ENCODE data around the gene MMP17. TPM values are rescaled to one million over a fixed set of nuclear protein-coding genes. Genes with fewer than 3 reads are reported as not detected.

MMP17 gene
- total and polyA plus RNA-seq, 8 donors = 0.46 to 3.1 (median 2.1) TPM; not detected in 2

DNA sequence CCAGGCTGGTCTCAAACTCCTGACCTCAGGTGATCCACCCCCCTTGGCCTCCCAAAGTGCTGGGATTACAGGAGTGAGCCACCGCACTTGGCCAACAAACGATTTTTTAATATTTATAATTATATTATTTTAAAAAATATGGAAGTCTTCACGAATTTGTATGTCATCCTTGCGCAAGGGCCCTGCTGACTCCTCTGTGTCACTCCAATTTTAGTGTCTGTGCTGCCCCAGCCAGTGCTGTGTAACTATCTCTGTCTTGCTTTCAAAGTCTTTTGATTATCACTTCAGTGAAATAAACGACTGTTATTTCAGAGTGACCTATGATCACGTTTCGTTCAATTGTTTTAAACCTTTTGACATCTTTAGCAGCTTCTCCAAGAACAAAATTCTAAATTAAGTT is 13.1 kb upstream of the MMP17 start:
- H3K4me1 ChIP-seq = no peaks in the 10 kb centered on the region
- H3K9me3 ChIP-seq = peaks cover 0 to 13% (median 9%) of the 10 kb centered on the region in 4 donors
- peaks cover 0 to 4% (median 0%) of the 10 kb centered on the region in 3 donors for H3K27me3 ChIP-seq
- no peaks in the 10 kb centered on the region for H3K36me3 ChIP-seq
- no peak overlapping the region for H3K27ac ChIP-seq
- intact Hi-C loops (cut with DNase I; ENCODE audit: low total_unique reads) = no loop called here
- no peak for DNase-seq
- WGBS, 5 donors = 77 to 91% (median 85%) methylated on average over 7 of the region's 7 CpGs
- TF ChIP-seq EP300 (IDR thresholded peaks at IDR 0.05) (no peak), POLR2A (IDR thresholded peaks at IDR 0.05) (no peak), POLR2AphosphoS5 (IDR thresholded peaks at IDR 0.05) (no peak)
- TF ChIP-seq, protein P1, sequence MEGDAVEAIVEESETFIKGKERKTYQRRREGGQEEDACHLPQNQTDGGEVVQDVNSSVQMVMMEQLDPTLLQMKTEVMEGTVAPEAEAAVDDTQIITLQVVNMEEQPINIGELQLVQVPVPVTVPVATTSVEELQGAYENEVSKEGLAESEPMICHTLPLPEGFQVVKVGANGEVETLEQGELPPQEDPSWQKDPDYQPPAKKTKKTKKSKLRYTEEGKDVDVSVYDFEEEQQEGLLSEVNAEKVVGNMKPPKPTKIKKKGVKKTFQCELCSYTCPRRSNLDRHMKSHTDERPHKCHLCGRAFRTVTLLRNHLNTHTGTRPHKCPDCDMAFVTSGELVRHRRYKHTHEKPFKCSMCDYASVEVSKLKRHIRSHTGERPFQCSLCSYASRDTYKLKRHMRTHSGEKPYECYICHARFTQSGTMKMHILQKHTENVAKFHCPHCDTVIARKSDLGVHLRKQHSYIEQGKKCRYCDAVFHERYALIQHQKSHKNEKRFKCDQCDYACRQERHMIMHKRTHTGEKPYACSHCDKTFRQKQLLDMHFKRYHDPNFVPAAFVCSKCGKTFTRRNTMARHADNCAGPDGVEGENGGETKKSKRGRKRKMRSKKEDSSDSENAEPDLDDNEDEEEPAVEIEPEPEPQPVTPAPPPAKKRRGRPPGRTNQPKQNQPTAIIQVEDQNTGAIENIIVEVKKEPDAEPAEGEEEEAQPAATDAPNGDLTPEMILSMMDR (IDR thresholded peaks at IDR 0.05) = no peak
- no peak overlapping the region for H3K4me3 ChIP-seq

- TF ChIP-seq, protein P1 (IDR thresholded peaks at IDR 0.05) = no peak
- TF ChIP-seq POLR2A (IDR thresholded peaks at IDR 0.05) = no peak
- no peak for TF ChIP-seq EP300 (IDR thresholded peaks at IDR 0.05)
- TF ChIP-seq POLR2AphosphoS5 (IDR thresholded peaks at IDR 0.05) = no peak
- Histone ChIP-seq H3K4me3 (no peak overlapping the region), H3K27me3 (peaks cover 0 to 4% (median 0%) of the 10 kb centered on the region in 3 donors), H3K9me3 (peaks cover 0 to 13% (median 9%) of the 10 kb centered on the region in 4 donors), H3K36me3 (no peaks in the 10 kb centered on the region), H3K27ac (no peak overlapping the region), H3K4me1 (no peaks in the 10 kb centered on the region)
- 58 to 73% (median 62%) methylated on average over 5 of the region's 5 CpGs for WGBS, 5 donors
- intact Hi-C loops (cut with DNase I; ENCODE audit: low total_unique reads) = no loop called here
- no peak for DNase-seq
These were observed 11.7 kb upstream of the MMP17 start for GRCh38 chr12:131816495-131816894.

DNA sequence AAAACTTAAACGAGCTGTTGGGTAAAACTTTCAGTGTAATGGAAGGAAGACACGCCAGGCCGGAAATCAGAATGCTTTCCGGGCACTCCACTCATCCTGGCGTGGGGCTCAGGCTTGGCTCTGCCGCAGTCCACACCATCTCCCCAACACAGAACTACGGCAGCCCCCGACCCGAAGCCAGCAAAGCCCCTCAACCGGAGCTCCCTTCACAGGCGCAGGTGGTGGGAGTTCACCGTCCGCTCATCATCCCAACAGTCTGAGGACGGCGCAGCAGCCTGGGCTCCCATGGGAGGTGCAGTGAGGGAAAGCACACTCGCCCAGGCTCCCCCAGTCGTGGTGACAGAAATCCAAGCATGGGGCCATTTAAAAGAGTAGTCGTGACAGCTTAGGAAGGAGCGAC is 11.0 kb upstream of the MMP17 start:
- DNase-seq = no peak
- WGBS, 5 donors = 86 to 89% (median 87%) methylated on average over 19 of the region's 19 CpGs
- no peaks in the 10 kb centered on the region for H3K4me1 ChIP-seq
- H3K27me3 ChIP-seq = peaks cover 0 to 4% (median 0%) of the 10 kb centered on the region in 3 donors
- TF ChIP-seq POLR2AphosphoS5 (IDR thresholded peaks at IDR 0.05) (no peak), POLR2A (IDR thresholded peaks at IDR 0.05) (no peak), EP300 (IDR thresholded peaks at IDR 0.05) (no peak)
- TF ChIP-seq, protein P1 (IDR thresholded peaks at IDR 0.05) = no peak
- H3K9me3 ChIP-seq = peaks cover 0 to 13% (median 9%) of the 10 kb centered on the region in 4 donors
- no peak overlapping the region for H3K4me3 ChIP-seq
- H3K36me3 ChIP-seq = no peaks in the 10 kb centered on the region
- intact Hi-C loops (cut with DNase I; ENCODE audit: low total_unique reads) = no loop called here
- no peak overlapping the region for H3K27ac ChIP-seq

DNA sequence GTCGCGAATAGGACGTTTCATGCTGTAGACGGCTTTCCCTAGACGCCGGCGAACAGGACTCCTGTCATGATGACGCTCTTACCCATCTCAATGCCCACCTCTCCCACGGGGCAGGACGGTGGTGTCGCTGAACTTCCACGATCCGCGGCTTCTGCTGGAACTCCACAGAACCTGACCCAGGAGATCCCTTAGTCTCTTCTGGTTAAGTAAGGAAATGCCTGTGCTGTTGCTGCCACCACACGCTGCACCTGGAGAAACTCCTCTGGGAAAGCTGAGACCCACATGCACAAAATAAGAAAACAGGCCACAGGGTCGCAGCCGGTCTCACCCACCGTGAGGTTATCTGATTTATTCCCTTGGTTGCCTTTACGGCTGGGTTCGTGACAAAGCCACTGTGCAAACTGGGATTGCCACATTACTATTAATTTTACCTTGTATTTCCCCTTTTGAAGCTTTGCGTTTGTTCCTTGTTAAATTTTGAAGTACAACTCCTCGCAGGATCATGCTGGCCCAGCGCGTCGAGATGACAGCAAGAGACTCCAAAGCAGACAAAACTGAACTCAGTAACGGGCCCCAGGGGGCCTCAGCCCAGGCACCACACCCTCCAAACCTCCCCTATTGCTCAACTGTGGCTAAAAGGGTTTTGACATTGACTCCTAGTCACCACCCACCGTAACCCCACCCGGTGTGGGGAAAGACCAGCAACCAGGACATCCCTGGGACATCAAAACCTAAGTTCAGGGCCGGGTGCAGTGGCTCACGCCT is 9.2 kb upstream of the MMP17 start:
- H3K4me3 ChIP-seq = no peak overlapping the region
- H3K27me3 ChIP-seq = peaks cover 0 to 11% (median 0%) of the 10 kb centered on the region in 3 donors
- no peaks in the 10 kb centered on the region for H3K9me3 ChIP-seq
- H3K27ac ChIP-seq = no peak overlapping the region
- H3K4me1 ChIP-seq = no peaks in the 10 kb centered on the region
- no peak for DNase-seq
- no peaks in the 10 kb centered on the region for H3K36me3 ChIP-seq
- WGBS, 5 donors = 70 to 78% (median 73%) methylated on average over 30 of the region's 30 CpGs
- TF ChIP-seq, protein P1 (IDR thresholded peaks at IDR 0.05) = no peak
- TF ChIP-seq POLR2A (IDR thresholded peaks at IDR 0.05) (no peak), EP300 (IDR thresholded peaks at IDR 0.05) (no peak), POLR2AphosphoS5 (IDR thresholded peaks at IDR 0.05) (no peak)
- intact Hi-C loops (cut with DNase I; ENCODE audit: low total_unique reads) = no loop called here
